ENCODE data around the gene PEPD. TPM values are rescaled to one million over a fixed set of nuclear protein-coding genes. Genes with fewer than 3 reads are reported as not detected.

PEPD gene
- polyA plus RNA-seq, 2 donors, result 26.8 to 38.6 TPM

DNA sequence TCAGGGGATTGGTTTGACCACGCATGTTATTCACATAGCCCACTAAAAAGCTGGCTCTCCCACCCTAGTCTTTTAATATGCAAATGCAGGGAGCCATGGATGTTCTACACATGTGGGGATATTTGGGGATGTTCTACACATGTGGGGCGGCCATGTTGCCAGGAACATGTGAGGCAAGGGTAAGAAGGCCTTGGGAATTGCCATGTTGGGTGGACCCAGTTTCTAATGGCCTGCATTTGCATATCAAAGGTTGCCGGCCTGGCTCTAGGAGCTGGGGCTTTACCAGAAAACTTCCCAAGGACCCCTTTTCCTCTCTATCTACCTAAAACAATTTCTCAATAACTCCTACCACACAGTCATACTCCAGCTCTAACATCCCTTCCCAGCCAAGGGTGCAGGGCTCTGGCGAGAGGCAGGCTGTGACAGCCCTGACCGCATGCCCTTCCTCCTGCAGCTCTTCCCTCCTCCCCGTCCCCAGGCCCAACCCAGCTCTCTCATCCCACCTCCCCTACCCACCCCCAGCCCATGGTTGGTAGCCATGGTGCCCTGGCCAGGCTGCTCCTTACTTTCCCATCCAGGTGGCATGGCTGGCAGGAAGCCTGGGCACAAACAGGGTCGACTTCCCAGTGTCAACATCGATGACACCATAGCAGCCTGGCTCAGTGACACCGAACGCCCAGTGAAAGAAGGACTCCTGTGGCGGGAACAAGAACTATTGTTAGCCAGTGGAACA is 11.0 kb downstream of the PEPD start:
- 87 to 89% methylated on average over 11 of the region's 11 CpGs for WGBS, 2 donors
- H3K27ac ChIP-seq (ENCODE audit: low read depth in 2 of 2, low read length in 1 of 2), result no peak overlapping the region
- H3K27me3 ChIP-seq (ENCODE audit: control insufficient read depth in 1 of 2, insufficient read depth in 2 of 2, low read length in 2 of 2), result no peaks in the 10 kb centered on the region

GRCh38 chr19:33509774-33510173 is 11.8 kb downstream of the PEPD start:
- WGBS, 2 donors, result 56 to 69% methylated on average over 15 of the region's 15 CpGs
- H3K4me3 ChIP-seq (ENCODE audit: low read depth in 1 of 2, low read length in 2 of 2), result no peak overlapping the region
- no peaks in the 10 kb centered on the region for H3K27me3 ChIP-seq (ENCODE audit: control insufficient read depth in 1 of 2, insufficient read depth in 2 of 2, low read length in 2 of 2)
- H3K27ac ChIP-seq (ENCODE audit: low read depth in 2 of 2, low read length in 1 of 2), result peak overlapping the region; percentile 28 to 49
- H3K36me3 ChIP-seq (ENCODE audit: control insufficient read depth in 2 of 2, insufficient read depth in 2 of 2, low read length in 1 of 2), result peaks cover 0 to 9% of the 10 kb centered on the region in 2 donors
- no peaks in the 10 kb centered on the region for H3K9me3 ChIP-seq (ENCODE audit: control insufficient read depth in 2 of 2, insufficient read depth in 1 of 2, low read depth in 1 of 2, low read length in 1 of 2)
- peaks cover 8 to 36% of the 10 kb centered on the region in 2 donors for H3K4me1 ChIP-seq (ENCODE audit: control insufficient read depth in 2 of 2, insufficient read depth in 2 of 2, low read length in 1 of 2)

More for the DNA sequence above, 11.0 kb downstream of the PEPD start:
- no peak overlapping the region for H3K4me3 ChIP-seq (ENCODE audit: low read depth in 1 of 2, low read length in 2 of 2)
- peaks cover 3 to 9% of the 10 kb centered on the region in 2 donors for H3K36me3 ChIP-seq (ENCODE audit: control insufficient read depth in 2 of 2, insufficient read depth in 2 of 2, low read length in 1 of 2)
- peaks cover 8 to 36% of the 10 kb centered on the region in 2 donors for H3K4me1 ChIP-seq (ENCODE audit: control insufficient read depth in 2 of 2, insufficient read depth in 2 of 2, low read length in 1 of 2)
- H3K9me3 ChIP-seq (ENCODE audit: control insufficient read depth in 2 of 2, insufficient read depth in 1 of 2, low read depth in 1 of 2, low read length in 1 of 2), result no peaks in the 10 kb centered on the region

DNA sequence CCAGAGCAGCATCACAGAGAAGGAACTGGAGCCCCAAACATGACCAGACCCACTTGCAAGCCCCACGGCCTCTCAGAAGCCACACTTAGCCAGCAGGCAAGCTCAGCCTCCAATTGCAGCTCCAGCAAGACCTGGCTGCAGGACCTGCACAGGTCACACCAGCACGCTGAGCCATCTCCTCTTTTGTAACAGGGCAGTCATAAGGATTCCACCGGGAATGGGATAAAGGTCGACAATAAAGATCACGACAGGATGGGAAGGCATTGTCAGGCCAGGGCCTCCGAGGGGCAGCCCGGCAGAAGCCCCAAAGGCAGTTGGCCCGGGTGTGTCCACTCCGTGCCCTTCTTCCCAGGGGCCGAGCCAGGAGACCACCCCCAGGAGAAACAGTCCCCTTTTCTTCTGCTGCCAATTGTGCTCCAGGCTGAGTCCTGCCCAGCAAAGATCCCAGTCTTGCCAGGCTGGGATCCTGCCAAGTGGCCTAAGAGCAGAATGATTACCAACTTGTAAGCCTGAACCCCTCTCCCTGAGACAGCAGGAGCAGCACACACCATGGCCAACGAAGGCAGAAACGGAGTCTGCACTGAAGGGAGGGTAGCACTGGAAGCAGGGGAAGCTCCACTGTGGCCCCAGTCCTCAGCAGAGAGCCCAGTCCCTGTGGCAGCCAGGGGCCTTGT is 12.5 kb downstream of the PEPD start:
- WGBS, 2 donors, result 81 to 83% methylated on average over 12 of the region's 12 CpGs
- Histone ChIP-seq H3K9me3 (ENCODE audit: control insufficient read depth in 2 of 2, insufficient read depth in 1 of 2, low read depth in 1 of 2, low read length in 1 of 2) (no peaks in the 10 kb centered on the region), H3K4me1 (ENCODE audit: control insufficient read depth in 2 of 2, insufficient read depth in 2 of 2, low read length in 1 of 2) (peaks cover 8 to 36% of the 10 kb centered on the region in 2 donors), H3K27me3 (ENCODE audit: control insufficient read depth in 1 of 2, insufficient read depth in 2 of 2, low read length in 2 of 2) (no peaks in the 10 kb centered on the region), H3K4me3 (ENCODE audit: low read depth in 1 of 2, low read length in 2 of 2) (no peak overlapping the region), H3K36me3 (ENCODE audit: control insufficient read depth in 2 of 2, insufficient read depth in 2 of 2, low read length in 1 of 2) (peaks cover 0 to 9% of the 10 kb centered on the region in 2 donors), H3K27ac (ENCODE audit: low read depth in 2 of 2, low read length in 1 of 2) (peak overlapping the region; percentile 28 to 49)

DNA sequence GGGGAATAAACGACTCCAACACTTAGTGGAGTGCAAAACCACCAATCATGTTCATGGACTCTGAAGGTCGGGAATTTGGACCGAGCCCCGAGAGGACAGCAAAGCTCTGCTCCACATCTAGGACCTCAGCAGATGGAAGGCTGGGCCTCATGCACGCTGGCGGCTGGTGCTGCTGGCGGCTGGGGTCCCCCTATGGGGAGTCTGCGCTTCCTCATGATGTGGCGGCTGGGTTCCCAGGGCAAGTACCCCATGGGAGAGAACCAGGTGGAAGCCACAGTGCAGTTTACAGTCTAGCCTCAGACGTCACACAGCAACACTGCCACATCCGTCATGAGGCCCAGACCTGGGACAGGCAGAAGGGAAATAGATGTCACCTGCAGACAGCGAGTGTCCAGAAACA is 13.2 kb downstream of the PEPD start:
- Histone ChIP-seq H3K27ac (ENCODE audit: low read depth in 2 of 2, low read length in 1 of 2) (no peak overlapping the region), H3K9me3 (ENCODE audit: control insufficient read depth in 2 of 2, insufficient read depth in 1 of 2, low read depth in 1 of 2, low read length in 1 of 2) (no peaks in the 10 kb centered on the region), H3K4me3 (ENCODE audit: low read depth in 1 of 2, low read length in 2 of 2) (no peak overlapping the region), H3K36me3 (ENCODE audit: control insufficient read depth in 2 of 2, insufficient read depth in 2 of 2, low read length in 1 of 2) (peaks cover 0 to 13% of the 10 kb centered on the region in 2 donors), H3K4me1 (ENCODE audit: control insufficient read depth in 2 of 2, insufficient read depth in 2 of 2, low read length in 1 of 2) (peaks cover 8 to 36% of the 10 kb centered on the region in 2 donors), H3K27me3 (ENCODE audit: control insufficient read depth in 1 of 2, insufficient read depth in 2 of 2, low read length in 2 of 2) (no peaks in the 10 kb centered on the region)
- WGBS, 2 donors, result 91 to 93% methylated on average over 12 of the region's 12 CpGs

- 86 to 89% methylated on average over 7 of the region's 7 CpGs for WGBS, 2 donors
- Histone ChIP-seq H3K9me3 (ENCODE audit: control insufficient read depth in 2 of 2, insufficient read depth in 1 of 2, low read depth in 1 of 2, low read length in 1 of 2) (no peaks in the 10 kb centered on the region), H3K27me3 (ENCODE audit: control insufficient read depth in 1 of 2, insufficient read depth in 2 of 2, low read length in 2 of 2) (no peaks in the 10 kb centered on the region)
Measured at GRCh38 chr19:33508009-33508408, 13.6 kb downstream of the PEPD start.

DNA sequence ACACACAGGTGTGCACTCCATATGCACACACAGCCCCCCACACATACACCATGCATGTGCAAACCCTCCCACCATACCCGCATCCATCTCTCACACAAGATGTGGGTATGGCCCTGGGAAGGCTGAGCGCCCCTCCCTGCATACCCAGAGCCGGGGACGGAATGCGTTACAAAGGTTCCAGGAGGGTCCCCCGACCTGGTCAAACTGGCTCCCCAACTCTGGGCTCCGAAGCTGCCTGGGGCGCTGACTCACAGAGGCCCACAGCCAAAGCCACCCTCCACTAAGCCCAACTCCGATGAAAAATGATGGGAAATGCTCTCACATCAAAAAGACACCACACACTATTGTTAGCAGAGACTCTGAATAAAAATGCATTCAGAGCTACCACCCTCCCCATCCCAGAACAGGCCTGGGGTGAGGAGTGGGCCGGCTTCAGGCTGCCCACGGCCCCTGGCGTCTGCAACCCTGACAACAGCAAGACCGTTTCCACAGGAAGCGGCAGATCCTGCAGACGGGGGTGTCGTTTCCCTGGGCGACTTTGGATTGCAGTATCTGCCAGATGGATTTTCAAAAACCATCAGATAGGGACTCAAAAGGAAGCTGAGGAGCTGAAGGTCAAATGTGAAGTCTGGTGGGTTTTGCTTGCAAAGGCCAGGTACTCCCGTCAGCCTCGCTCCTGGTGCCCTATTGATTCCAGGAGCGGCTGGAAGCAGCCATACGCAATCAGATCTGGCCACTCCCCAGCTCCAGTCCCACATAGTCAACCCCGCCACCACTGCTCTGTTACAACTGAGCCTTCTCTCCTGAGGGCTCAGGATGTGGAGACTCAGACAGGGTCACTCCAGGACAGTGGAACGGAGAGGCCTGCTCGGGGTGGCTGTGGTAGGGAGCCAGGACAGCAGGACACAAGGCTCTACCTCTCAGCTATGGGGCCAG is 14.3 kb downstream of the PEPD start:
- Histone ChIP-seq H3K9me3 (ENCODE audit: control insufficient read depth in 2 of 2, insufficient read depth in 1 of 2, low read depth in 1 of 2, low read length in 1 of 2) (no peaks in the 10 kb centered on the region), H3K4me1 (ENCODE audit: control insufficient read depth in 2 of 2, insufficient read depth in 2 of 2, low read length in 1 of 2) (peaks cover 8 to 36% of the 10 kb centered on the region in 2 donors), H3K36me3 (ENCODE audit: control insufficient read depth in 2 of 2, insufficient read depth in 2 of 2, low read length in 1 of 2) (peaks cover 0 to 12% of the 10 kb centered on the region in 2 donors), H3K4me3 (ENCODE audit: low read depth in 1 of 2, low read length in 2 of 2) (no peak overlapping the region), H3K27ac (ENCODE audit: low read depth in 2 of 2, low read length in 1 of 2) (no peak overlapping the region), H3K27me3 (ENCODE audit: control insufficient read depth in 1 of 2, insufficient read depth in 2 of 2, low read length in 2 of 2) (no peaks in the 10 kb centered on the region)
- 48 to 61% methylated on average over 24 of the region's 24 CpGs for WGBS, 2 donors

More at GRCh38 chr19:33508009-33508408, 13.6 kb downstream of the PEPD start:
- Histone ChIP-seq H3K36me3 (ENCODE audit: control insufficient read depth in 2 of 2, insufficient read depth in 2 of 2, low read length in 1 of 2) (peaks cover 0 to 13% of the 10 kb centered on the region in 2 donors), H3K4me3 (ENCODE audit: low read depth in 1 of 2, low read length in 2 of 2) (no peak overlapping the region), H3K4me1 (ENCODE audit: control insufficient read depth in 2 of 2, insufficient read depth in 2 of 2, low read length in 1 of 2) (peaks cover 8 to 36% of the 10 kb centered on the region in 2 donors), H3K27ac (ENCODE audit: low read depth in 2 of 2, low read length in 1 of 2) (no peak overlapping the region)

- H3K36me3 ChIP-seq (ENCODE audit: control insufficient read depth in 2 of 2, insufficient read depth in 2 of 2, low read length in 1 of 2), result peaks cover 0 to 9% of the 10 kb centered on the region in 2 donors
- H3K27me3 ChIP-seq (ENCODE audit: control insufficient read depth in 1 of 2, insufficient read depth in 2 of 2, low read length in 2 of 2), result no peaks in the 10 kb centered on the region
- peaks cover 8 to 36% of the 10 kb centered on the region in 2 donors for H3K4me1 ChIP-seq (ENCODE audit: control insufficient read depth in 2 of 2, insufficient read depth in 2 of 2, low read length in 1 of 2)
- no peaks in the 10 kb centered on the region for H3K9me3 ChIP-seq (ENCODE audit: control insufficient read depth in 2 of 2, insufficient read depth in 1 of 2, low read depth in 1 of 2, low read length in 1 of 2)
- WGBS, 2 donors, result 89 to 93% methylated on average over 1 of the region's 1 CpG
- no peak overlapping the region for H3K4me3 ChIP-seq (ENCODE audit: low read depth in 1 of 2, low read length in 2 of 2)
- H3K27ac ChIP-seq (ENCODE audit: low read depth in 2 of 2, low read length in 1 of 2), result no peak overlapping the region
Measured at GRCh38 chr19:33506498-33506897, 15.1 kb downstream of the PEPD start.

GRCh38 chr19:33505823-33506222 is 15.8 kb downstream of the PEPD start:
- H3K4me3 ChIP-seq (ENCODE audit: low read depth in 1 of 2, low read length in 2 of 2), result no peak overlapping the region
- peaks cover 8 to 34% of the 10 kb centered on the region in 2 donors for H3K4me1 ChIP-seq (ENCODE audit: control insufficient read depth in 2 of 2, insufficient read depth in 2 of 2, low read length in 1 of 2)
- H3K9me3 ChIP-seq (ENCODE audit: control insufficient read depth in 2 of 2, insufficient read depth in 1 of 2, low read depth in 1 of 2, low read length in 1 of 2), result no peaks in the 10 kb centered on the region
- no peaks in the 10 kb centered on the region for H3K27me3 ChIP-seq (ENCODE audit: control insufficient read depth in 1 of 2, insufficient read depth in 2 of 2, low read length in 2 of 2)
- peaks cover 0 to 7% of the 10 kb centered on the region in 2 donors for H3K36me3 ChIP-seq (ENCODE audit: control insufficient read depth in 2 of 2, insufficient read depth in 2 of 2, low read length in 1 of 2)
- no peak overlapping the region for H3K27ac ChIP-seq (ENCODE audit: low read depth in 2 of 2, low read length in 1 of 2)
- 89 to 94% methylated on average over 1 of the region's 1 CpG for whole genome bisulfite sequencing, 2 donors

DNA sequence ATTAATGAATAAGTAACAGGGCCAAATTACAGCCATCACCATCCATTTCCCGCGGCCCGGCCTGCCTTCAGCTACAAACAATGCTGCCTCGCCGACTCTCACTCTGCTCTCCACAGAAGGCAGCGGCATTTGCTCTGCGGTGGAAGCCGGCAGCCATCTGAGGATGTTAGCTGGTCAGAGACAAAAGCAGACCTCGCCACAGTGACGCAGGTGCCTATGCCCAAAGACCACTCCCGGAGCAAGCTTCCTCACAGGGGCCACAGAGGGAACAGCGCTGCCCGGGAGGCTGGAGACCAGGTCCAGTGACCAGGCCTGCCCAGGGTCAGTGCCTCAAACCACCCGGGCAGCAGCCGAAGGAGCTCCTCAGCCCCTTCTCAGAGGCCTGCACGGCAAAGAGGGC is 16.4 kb downstream of the PEPD start:
- H3K36me3 ChIP-seq (ENCODE audit: control insufficient read depth in 2 of 2, insufficient read depth in 2 of 2, low read length in 1 of 2), result peaks cover 0 to 14% of the 10 kb centered on the region in 2 donors
- WGBS, 2 donors, result 86 to 93% methylated on average over 16 of the region's 16 CpGs
- H3K27me3 ChIP-seq (ENCODE audit: control insufficient read depth in 1 of 2, insufficient read depth in 2 of 2, low read length in 2 of 2), result no peaks in the 10 kb centered on the region

More for the DNA sequence above, 16.4 kb downstream of the PEPD start:
- Histone ChIP-seq H3K4me1 (ENCODE audit: control insufficient read depth in 2 of 2, insufficient read depth in 2 of 2, low read length in 1 of 2) (peaks cover 8 to 34% of the 10 kb centered on the region in 2 donors), H3K9me3 (ENCODE audit: control insufficient read depth in 2 of 2, insufficient read depth in 1 of 2, low read depth in 1 of 2, low read length in 1 of 2) (no peaks in the 10 kb centered on the region), H3K4me3 (ENCODE audit: low read depth in 1 of 2, low read length in 2 of 2) (no peak overlapping the region), H3K27ac (ENCODE audit: low read depth in 2 of 2, low read length in 1 of 2) (no peak overlapping the region)
